CD4-positive, alpha-beta memory T cell (primary cell): Measurements from ENCODE around the gene RFTN1. TPM values are rescaled to one million over a fixed set of nuclear protein-coding genes. Genes with fewer than 3 reads are reported as not detected.
A peak's percentile ranks its signal among the peaks of the same experiment; 100 is the strongest.

Source experiments
- CTCF ChIA-PET: fragments of 350-600 bp; sonication (Branson Sonifier 250); formaldehyde crosslinking; loops from one replicate; lab custom pipeline; 2021; ENCODE audit warnings: inconsistent platforms; ENCODE audit not compliant: partially characterized antibody; lab: Charles Lee
- POLR2A ChIA-PET: fragments of 350-600 bp; sonication (Branson Sonifier 250); formaldehyde crosslinking; loops from one replicate; lab custom pipeline; 2021; ENCODE audit not compliant: partially characterized antibody; lab: Charles Lee
- DNase-seq, 5 donors: peaks; one replicate each; pipeline versions ENCODE4 v3.0.0 to v3.0.0-alpha.2; 2020 to 2022; ENCODE audit warnings: mixed read lengths in 1 of 5
- H3K27ac ChIP-seq: one replicate; pipeline ENCODE4 v1.7.0; 2013; ENCODE audit warnings: low read depth, low read length
- H3K27me3 ChIP-seq: 2 replicates; pipeline ENCODE4 v1.7.0; 2013; ENCODE audit warnings: mild to moderate bottlenecking, low read length, moderate library complexity; ENCODE audit not compliant: insufficient read depth
- H3K36me3 ChIP-seq: 2 replicates; pipeline ENCODE4 v1.7.0; 2013; ENCODE audit warnings: mild to moderate bottlenecking, low read length, moderate library complexity; ENCODE audit not compliant: insufficient read depth
- H3K4me1 ChIP-seq: 2 replicates; pipeline ENCODE4 v1.7.0; 2013; ENCODE audit warnings: mild to moderate bottlenecking, low read length, moderate library complexity; ENCODE audit not compliant: insufficient read depth
- H3K4me3 ChIP-seq, 2 donors: one replicate each; pipeline ENCODE4 v1.7.0; 2013; ENCODE audit warnings: low read length in 2 of 2, mild to moderate bottlenecking in 1 of 2
- H3K9me3 ChIP-seq, 2 donors: one replicate each; pipeline ENCODE4 v1.7.0; 2013; ENCODE audit warnings: low read length in 2 of 2, control low read depth in 1 of 2; ENCODE audit not compliant: control insufficient read depth in 1 of 2
- H3K27ac Mint-ChIP-seq, 7 donors: one replicate each; pipeline ENCODE4 v1.8.0; 2020 to 2021; ENCODE audit warnings: mixed read lengths in 7 of 7, mild to moderate bottlenecking in 6 of 7, inconsistent platforms in 3 of 7, moderate library complexity in 3 of 7
- H3K27me3 Mint-ChIP-seq, 2 donors: one replicate each; pipeline ENCODE4 v1.8.0; 2020 to 2021; ENCODE audit warnings: mixed read lengths in 2 of 2
- H3K36me3 Mint-ChIP-seq, 2 donors: one replicate each; pipeline ENCODE4 v1.8.0; 2020 to 2021; ENCODE audit warnings: mixed read lengths in 2 of 2, inconsistent platforms in 1 of 2, mild to moderate bottlenecking in 1 of 2
- H3K4me1 Mint-ChIP-seq, 4 donors: one replicate each; pipeline ENCODE4 v1.8.0; 2020 to 2021; ENCODE audit warnings: mixed read lengths in 4 of 4, mild to moderate bottlenecking in 1 of 4
- H3K4me3 Mint-ChIP-seq, 8 donors: one replicate each; pipeline ENCODE4 v1.8.0; 2020 to 2021; ENCODE audit warnings: mixed read lengths in 8 of 8, mild to moderate bottlenecking in 7 of 8, moderate library complexity in 6 of 8, inconsistent platforms in 3 of 8
- H3K9me3 Mint-ChIP-seq, 8 donors: one replicate each; pipeline ENCODE4 v1.8.0; 2020 to 2021; ENCODE audit warnings: mixed read lengths in 8 of 8, mild to moderate bottlenecking in 5 of 8, inconsistent platforms in 3 of 8, moderate library complexity in 1 of 8
- intact Hi-C: fragments of 100-400 bp; cut with micrococcal nuclease; formaldehyde crosslinking; loops from one replicate; pipeline ENCODE4 v1.15.1; 2023
- polyA plus RNA-seq, 2 donors: library from polyadenylated mRNA; unstranded; fragments of 300-500 nt; fragmentation: Illumina TruSeq; gene quantifications; one replicate each; pipeline ENCODE4 v1.2.3, GENCODE V29; 2021
- total RNA-seq, 2 experiments: library from RNA; stranded (reverse); gene quantifications; one replicate each; pipeline ENCODE4 v1.2.3, GENCODE V29; 2021

RFTN1 gene
- total and polyA plus RNA-seq, 4 experiments from 2014 or later, result 38.3 to 59.7 (median 52.0) TPM

DNA sequence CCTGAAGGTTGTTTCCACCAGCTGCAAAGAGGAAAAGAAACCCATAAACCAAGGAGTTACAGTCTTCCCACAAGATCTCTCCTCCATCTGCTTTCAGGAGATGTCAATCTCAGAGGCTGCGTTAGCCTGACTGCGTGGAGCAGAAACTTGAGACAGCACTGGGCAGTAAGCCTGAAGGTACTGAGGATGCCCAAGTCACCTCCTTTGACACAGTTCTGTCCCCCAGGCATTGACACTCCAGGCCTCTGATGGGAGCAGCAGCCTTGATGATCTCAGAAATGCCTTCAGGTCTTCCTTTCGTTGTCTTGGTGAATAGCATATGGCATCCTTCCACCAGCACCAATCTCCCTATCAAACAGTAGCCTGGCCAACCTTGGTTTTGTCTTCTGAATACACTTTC, 159.2 kb downstream of the RFTN1 start:
- intact Hi-C loops, result no loop called here

GRCh38 chr3:16352428-16352827, 161.1 kb downstream of the RFTN1 start:
- Mint-ChIP-seq H3K4me3 (no peak overlapping the region), H3K27me3 (no peaks in the 10 kb centered on the region), H3K36me3 (peaks cover 52 to 77% of the 10 kb centered on the region in 2 donors), H3K4me1 (peaks cover 7 to 26% (median 18%) of the 10 kb centered on the region in 4 donors), H3K27ac (peak overlapping the region in 4 of 7 donors; percentile 0 to 62 (median 25)), H3K9me3 (peaks cover 0 to under 1% (median 0%) of the 10 kb centered on the region in 8 donors)
- Histone ChIP-seq H3K27ac (no peak overlapping the region), H3K4me1 (no peaks in the 10 kb centered on the region), H3K36me3 (peaks cover 20% of the 10 kb centered on the region), H3K9me3 (no peaks in the 10 kb centered on the region), H3K27me3 (no peaks in the 10 kb centered on the region), H3K4me3 (no peak overlapping the region)
- DNase-seq, result no peak
- ChIA-PET POLR2A (interaction anchor here (1.3 kb wide), 1 partner anchor 11 kb away, joined by 3 read pairs; no protein-coding TSS in a partner anchor), CTCF (no interaction called here)
- intact Hi-C loops, result no loop called here

More for the DNA sequence above, 159.2 kb downstream of the RFTN1 start:
- H3K9me3 Mint-ChIP-seq, result peaks cover 0 to 3% (median 0%) of the 10 kb centered on the region in 8 donors
- H3K27ac Mint-ChIP-seq, result peak overlapping the region in 5 of 7 donors; percentile 48 to 78 (median 59)
- Histone ChIP-seq H3K4me1 (no peaks in the 10 kb centered on the region), H3K27ac (no peak overlapping the region), H3K9me3 (no peaks in the 10 kb centered on the region), H3K27me3 (no peaks in the 10 kb centered on the region), H3K4me3 (no peak overlapping the region), H3K36me3 (peaks cover 13% of the 10 kb centered on the region)
- ChIA-PET CTCF (no interaction called here), POLR2A (interaction anchor here (1.5 kb wide), 2 partner anchors 14 to 68 kb away, joined by 3 to 4 read pairs; no protein-coding TSS in a partner anchor)
- DNase-seq, result no peak
- H3K4me3 Mint-ChIP-seq, result no peak overlapping the region
- no peaks in the 10 kb centered on the region for H3K27me3 Mint-ChIP-seq
- peaks cover 40 to 70% of the 10 kb centered on the region in 2 donors for H3K36me3 Mint-ChIP-seq
- H3K4me1 Mint-ChIP-seq, result peaks cover 8 to 24% (median 13%) of the 10 kb centered on the region in 4 donors

DNA sequence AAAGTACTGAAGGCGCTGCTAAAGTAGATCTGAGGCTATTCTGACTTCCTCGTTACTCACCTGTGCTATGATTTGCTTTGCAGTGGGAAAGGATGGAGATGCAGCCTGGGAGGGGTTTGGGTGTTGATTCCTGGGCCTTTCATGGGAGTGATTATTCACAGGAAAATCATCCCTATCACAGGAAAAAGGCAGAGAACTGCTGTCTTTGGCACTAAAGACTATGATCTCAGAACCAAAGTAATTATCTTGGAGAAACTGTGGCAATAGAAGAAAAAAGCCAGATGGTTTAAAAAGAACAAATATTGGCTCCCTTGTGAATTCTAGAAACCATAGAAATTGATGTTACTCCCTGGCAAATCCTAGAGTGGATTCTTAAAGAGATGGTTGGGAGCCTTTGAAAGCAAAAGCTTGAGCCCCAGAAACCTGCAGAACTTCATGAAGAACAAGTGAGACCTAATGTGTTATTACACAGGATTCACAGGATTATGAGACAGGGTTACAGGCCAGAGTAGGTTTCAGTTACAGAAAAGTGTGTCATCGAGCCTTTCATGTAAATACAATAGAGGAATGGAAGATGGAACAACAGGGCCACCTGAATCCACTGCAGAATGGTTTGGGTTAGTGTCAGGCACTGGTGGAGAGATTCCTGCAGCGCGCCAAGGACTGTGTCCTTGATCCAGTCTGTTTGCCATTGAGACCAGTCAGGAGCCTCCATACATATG, 162.7 kb downstream of the RFTN1 start:
- Mint-ChIP-seq H3K4me1 (peaks cover 6 to 32% (median 25%) of the 10 kb centered on the region in 4 donors), H3K27ac (peak overlapping the region in 6 of 7 donors; percentile 42 to 88 (median 56)), H3K36me3 (peaks cover 56 to 80% of the 10 kb centered on the region in 2 donors), H3K27me3 (no peaks in the 10 kb centered on the region), H3K9me3 (no peaks in the 10 kb centered on the region), H3K4me3 (no peak overlapping the region)
- Histone ChIP-seq H3K36me3 (peaks cover 23% of the 10 kb centered on the region), H3K4me1 (no peaks in the 10 kb centered on the region), H3K27ac (no peak overlapping the region), H3K27me3 (no peaks in the 10 kb centered on the region), H3K9me3 (no peaks in the 10 kb centered on the region), H3K4me3 (no peak overlapping the region)
- ChIA-PET POLR2A (interaction anchor here (1.3 kb wide), 2 partner anchors 8 to 10 kb away, joined by 3 read pairs; no protein-coding TSS in a partner anchor), CTCF (no interaction called here)
- intact Hi-C loops, result no loop called here
- DNase-seq, result no peak

GRCh38 chr3:16349986-16350596, 163.4 kb downstream of the RFTN1 start:
- ChIA-PET POLR2A (interaction anchor here (1.3 kb wide), 1 partner anchor 8 kb away, joined by 3 read pairs; no protein-coding TSS in a partner anchor), CTCF (no interaction called here)
- Histone ChIP-seq H3K27me3 (no peaks in the 10 kb centered on the region), H3K4me3 (no peak overlapping the region), H3K9me3 (no peaks in the 10 kb centered on the region), H3K4me1 (no peaks in the 10 kb centered on the region), H3K27ac (no peak overlapping the region), H3K36me3 (peaks cover 23% of the 10 kb centered on the region)
- DNase-seq, result no peak
- no peak overlapping the region for H3K4me3 Mint-ChIP-seq
- H3K36me3 Mint-ChIP-seq, result peaks cover 60 to 84% of the 10 kb centered on the region in 2 donors
- H3K27me3 Mint-ChIP-seq, result no peaks in the 10 kb centered on the region
- peak overlapping the region in 5 of 7 donors; percentile 16 to 79 (median 51) for H3K27ac Mint-ChIP-seq
- intact Hi-C loops, result no loop called here
- peaks cover 6 to 38% (median 28%) of the 10 kb centered on the region in 4 donors for H3K4me1 Mint-ChIP-seq
- H3K9me3 Mint-ChIP-seq, result no peaks in the 10 kb centered on the region

DNA sequence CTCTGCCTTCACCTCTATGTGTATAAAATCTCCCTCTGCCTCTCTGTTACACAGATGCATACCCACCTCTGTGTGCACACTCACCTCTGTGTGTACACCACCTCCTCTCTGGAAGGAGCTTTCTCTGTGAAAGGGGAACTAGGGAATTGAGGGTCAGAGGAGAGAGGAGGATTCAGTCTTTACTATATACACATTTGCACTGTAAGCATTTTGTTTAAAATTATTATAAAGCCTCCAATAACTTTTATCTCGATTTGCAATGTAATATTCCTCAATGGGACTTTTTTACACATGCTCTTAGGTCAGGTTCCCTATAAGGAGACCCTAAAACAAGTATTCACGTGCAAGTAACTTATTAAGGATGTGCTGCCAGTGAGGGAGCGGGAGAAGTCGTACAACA, 166.0 kb downstream of the RFTN1 start:
- H3K27me3 Mint-ChIP-seq, result no peaks in the 10 kb centered on the region
- H3K9me3 ChIP-seq, result no peaks in the 10 kb centered on the region
- intact Hi-C loops, result no loop called here
- H3K4me3 Mint-ChIP-seq, result no peak overlapping the region
- H3K36me3 ChIP-seq, result peaks cover 31% of the 10 kb centered on the region
- POLR2A ChIA-PET, result interaction anchor here (1.1 to 1.5 kb wide), 2 partner anchors 9 to 57 kb away, joined by 3 to 6 read pairs; no protein-coding TSS in a partner anchor
- no peak for DNase-seq
- H3K9me3 Mint-ChIP-seq, result peaks cover 0 to 3% (median 0%) of the 10 kb centered on the region in 8 donors
- no peaks in the 10 kb centered on the region for H3K27me3 ChIP-seq
- H3K36me3 Mint-ChIP-seq, result peaks cover 73 to 88% of the 10 kb centered on the region in 2 donors
- H3K27ac ChIP-seq, result no peak overlapping the region
- peaks cover 11% of the 10 kb centered on the region for H3K4me1 ChIP-seq
- no peak overlapping the region for H3K4me3 ChIP-seq
- peaks cover 15 to 53% (median 36%) of the 10 kb centered on the region in 4 donors for H3K4me1 Mint-ChIP-seq
- CTCF ChIA-PET, result no interaction called here
- H3K27ac Mint-ChIP-seq, result peak overlapping the region in 6 of 7 donors; percentile 14 to 57 (median 41)

DNA sequence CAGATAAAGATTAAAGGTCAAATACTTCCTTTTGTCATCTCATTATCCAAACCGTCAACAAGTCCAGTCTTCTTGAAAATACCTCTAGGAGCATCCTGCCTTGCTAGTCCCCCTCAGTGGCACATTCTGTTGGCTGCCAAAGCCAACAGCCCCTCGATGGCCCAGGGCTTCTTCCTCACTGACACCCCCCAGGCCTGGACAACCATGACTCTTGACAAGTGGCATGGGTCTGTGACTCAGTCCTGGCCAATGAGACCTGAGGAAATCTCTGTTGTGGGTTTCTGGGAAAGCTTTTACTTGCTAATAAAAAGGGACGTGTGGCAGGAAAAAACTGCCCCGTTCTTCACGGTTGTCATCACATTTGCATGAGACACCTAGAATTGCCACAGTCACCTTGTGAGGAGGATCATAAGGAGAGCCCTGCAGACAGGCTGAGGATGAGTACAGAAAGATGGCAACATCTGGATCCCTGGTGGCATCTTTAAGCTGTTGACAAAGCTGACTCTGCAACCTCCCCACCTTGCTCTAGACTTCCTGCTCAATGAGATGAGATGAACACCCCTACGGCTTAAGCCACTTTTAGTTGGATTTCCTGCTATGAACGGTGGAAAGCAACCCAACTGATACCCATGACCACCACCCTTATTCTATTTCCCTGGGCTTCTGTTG, 167.0 kb downstream of the RFTN1 start:
- H3K36me3 ChIP-seq, result peaks cover 31% of the 10 kb centered on the region
- Mint-ChIP-seq H3K4me3 (no peak overlapping the region), H3K36me3 (peaks cover 73 to 82% of the 10 kb centered on the region in 2 donors), H3K27me3 (no peaks in the 10 kb centered on the region), H3K4me1 (peaks cover 15 to 54% (median 40%) of the 10 kb centered on the region in 4 donors), H3K9me3 (peaks cover 0 to 3% (median 0%) of the 10 kb centered on the region in 8 donors), H3K27ac (peak overlapping the region in 6 of 7 donors; percentile 14 to 89 (median 70))
- intact Hi-C loops, result no loop called here
- peaks cover 11% of the 10 kb centered on the region for H3K4me1 ChIP-seq
- H3K27ac ChIP-seq, result no peak overlapping the region
- H3K27me3 ChIP-seq, result no peaks in the 10 kb centered on the region
- ChIA-PET POLR2A (interaction anchor here (1.1 to 1.5 kb wide), 2 partner anchors 8 to 56 kb away, joined by 3 to 6 read pairs; no protein-coding TSS in a partner anchor), CTCF (no interaction called here)
- DNase-seq, result no peak
- no peaks in the 10 kb centered on the region for H3K9me3 ChIP-seq
- no peak overlapping the region for H3K4me3 ChIP-seq
